ENCODE measurements around the gene PAPOLA.
"Not testable (repeated sequence)": the region's sequence is repeated elsewhere in the genome, so short reads cannot be mapped to it uniquely, and the experiment has no call there.

PAPOLA gene

DNA sequence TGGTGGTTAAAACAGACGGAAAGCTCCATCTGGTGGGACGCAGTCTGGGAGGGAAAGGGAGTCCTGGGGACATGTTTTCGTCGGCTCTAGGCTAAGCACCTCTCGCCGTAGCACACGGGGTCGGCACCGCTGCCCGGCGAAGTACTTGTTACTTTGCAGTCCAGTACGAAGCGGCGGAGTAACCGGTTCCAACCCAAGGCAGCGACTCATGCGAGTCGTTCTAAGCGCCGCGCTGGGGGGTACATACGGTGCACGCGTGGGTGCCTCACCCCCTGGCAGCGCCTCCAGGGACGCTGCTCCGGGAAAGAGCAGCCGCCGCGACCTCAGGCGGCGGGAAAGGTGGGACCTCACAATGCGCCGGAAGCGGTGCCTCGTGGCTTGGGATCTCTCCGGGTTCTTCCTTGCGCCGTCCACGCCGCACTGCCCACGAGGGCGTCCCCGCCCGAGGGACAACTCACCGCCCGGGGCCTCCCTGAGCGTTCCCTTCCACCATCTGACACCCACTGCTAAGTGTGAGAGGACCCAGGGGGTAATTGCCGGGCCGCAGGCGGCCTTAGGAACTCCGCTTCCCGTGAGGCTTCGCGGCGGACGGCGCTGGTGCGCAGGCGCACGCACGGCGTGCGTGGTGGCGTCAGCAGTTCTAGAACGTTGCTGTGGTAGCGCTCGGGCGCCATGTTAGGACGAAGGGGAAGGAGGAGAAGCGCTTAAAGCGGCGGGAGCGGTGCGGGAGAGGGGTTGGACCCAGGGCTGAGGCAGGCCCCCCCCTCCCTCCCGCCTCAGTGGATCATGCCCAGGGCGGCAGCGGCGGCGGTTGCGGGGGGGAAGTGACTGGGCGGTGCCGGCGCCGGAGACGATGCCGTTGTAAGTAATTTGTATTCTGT, at the start of gene PAPOLA:
Gene PAPOLA (plus strand): TSS at position 643 of the 881 bp plus-strand sequence. CDS start 211 bp downstream, at position 854.
- DNase-seq (ENCODE audit: low read depth) = peak; percentile 91

DNA sequence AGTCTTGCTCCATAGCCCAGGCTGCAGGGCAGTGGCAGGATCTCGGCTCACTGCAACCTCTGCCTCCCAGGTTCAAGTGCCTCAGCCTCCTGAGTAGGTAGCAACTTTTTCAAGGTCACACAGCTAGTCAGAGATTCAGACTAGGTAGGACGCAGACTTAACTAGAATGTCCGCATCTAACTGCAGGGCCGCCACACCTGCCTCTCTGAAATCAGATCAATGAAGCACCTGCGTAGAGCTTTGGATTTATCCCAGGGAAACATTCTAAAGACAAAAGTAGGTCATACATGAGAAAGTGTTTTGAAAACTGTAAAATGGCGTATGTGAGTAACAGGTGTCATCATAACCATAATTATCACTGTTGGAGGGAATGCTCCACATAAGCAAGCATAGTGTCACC, 49.5 kb upstream of the PAPOLA start:
- DNase-seq (ENCODE audit: low read depth) = no peak

DNA sequence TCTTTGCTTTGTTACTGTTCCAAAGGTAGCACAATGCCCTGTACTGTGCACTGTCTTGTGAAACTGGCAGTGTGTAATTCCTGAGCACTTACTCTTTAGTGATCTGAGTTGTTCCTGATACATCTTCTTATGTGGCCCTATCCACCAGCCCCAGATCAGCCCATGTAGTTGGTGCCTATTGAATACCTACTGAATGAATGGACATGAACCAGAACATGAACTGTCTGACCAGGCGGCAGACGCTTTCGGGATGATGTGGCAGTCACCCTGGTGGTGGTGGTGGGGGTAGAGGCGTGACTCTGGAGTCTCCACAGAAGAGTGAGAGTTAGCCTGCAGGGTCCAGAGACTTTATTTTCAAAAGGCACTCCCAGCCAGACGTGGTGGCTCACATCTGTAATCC, 46.6 kb upstream of the PAPOLA start:
- no peak for DNase-seq (ENCODE audit: low read depth)

DNA sequence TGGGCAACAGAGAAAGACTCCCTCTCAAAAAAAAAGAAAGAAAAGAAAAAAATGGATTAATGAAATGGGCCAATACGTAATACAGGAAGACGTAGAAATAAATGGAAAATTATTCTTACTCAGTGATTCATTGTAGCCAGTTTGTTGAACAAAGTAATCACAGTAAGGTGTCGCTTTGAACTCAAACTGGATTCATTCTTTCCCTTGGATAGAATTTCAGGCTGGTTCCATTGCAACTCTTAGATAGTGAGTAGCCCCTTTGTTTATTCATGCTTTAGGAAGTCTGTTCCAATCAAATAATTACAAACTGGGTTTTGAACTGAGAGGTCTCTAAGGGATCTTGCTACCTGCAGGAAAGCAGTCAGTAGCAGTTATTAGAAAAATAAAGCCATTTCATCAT, 42.3 kb upstream of the PAPOLA start:
- DNase-seq (ENCODE audit: low read depth) = no peak

DNA sequence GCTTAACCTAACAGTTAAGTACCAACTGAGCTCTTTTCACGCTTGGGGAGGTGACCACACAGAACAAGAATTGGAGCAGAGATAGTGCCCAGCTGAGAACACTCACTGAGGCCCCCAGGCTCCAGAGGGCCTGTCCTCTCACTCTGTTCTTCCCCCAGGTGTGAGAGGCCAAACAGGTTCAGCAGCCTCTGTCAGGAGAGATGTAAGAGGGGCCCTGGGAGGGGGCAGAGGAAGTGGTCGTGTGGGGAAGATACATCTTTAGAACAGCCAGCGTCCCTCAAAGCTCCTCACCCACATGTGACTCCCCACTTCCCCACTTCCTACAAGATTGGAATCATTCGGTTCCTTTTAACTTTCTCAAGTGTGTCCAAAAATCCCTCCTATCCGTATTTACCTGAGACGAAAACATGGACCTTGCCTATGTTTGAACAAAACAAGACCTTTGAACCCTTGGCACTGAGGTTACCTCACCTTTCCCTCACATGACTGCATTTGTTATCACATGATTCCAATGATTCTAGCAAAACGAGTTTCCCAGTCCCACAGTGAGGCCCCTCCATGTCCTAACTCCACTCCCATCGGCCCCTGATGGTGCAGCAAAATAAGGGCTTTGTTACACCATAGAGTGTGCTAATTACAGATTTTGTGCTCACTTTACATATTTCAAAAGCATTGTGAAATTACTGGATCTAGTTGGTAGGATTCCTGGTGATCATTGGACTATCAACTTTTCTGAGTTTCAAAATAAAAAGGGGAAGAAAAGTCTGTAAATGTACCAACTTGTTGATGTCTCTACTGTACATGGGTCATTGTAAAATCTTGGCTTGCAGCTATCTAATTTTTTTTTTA, 40.0 kb upstream of the PAPOLA start:
- no peak for DNase-seq (ENCODE audit: low read depth)

DNA sequence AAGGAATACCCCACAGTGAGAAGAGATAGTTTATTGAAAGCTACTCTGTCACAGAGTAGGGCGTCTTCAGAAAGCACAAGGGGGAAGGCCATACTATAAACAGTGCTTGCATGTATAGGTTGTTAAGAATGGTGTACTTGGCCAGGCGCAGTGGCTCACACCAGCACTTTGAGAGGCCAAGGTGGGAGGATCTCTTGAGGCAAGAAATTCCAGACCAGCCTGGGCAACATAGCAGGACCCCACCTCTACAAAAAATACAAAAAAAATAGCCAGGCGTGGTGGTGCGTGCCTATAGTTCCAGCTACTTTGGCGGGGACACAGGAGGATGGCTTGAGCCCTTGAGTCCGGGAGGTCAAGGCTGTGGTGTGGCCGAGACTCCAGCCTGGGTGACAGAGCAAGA, 38.0 kb upstream of the PAPOLA start:
- DNase-seq (ENCODE audit: low read depth) = no peak

DNA sequence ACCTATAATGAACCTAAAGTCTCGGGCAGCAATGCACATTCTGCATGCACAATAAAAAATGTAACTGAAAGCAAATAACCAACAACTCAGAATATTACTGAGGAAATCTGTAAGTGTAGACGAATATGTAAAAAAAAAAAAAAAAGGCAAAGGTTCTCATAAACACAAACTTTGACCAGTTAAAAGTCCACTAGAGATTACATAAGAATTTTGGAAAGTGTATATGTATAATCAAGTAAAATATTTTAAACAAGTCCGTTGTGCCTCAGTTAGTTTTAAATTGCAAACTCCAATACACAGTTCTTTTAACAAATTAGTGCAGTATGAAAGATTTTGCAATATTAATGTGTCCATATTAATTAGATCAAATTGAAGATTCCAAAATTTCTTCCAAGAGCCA, 35.3 kb upstream of the PAPOLA start:
- no peak for DNase-seq (ENCODE audit: low read depth)

DNA sequence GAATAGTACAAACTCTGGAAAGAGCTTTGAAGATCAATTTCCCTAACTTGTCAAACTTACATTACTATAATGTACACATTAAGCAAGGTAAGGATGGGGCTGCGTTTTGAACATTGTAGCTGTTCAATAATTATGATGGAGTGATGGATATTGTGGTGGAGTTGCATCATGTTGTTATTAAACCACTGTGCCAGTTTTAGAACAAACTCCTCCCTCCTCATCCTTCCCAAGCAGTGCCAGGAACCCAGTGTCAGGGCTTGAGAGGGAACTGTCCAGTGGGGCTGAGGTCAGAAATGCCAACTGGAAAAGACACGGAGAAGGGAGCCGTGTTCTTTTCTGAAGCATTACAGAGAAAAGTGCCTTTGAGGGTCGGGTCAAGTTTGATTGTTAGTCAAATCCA, 31.9 kb upstream of the PAPOLA start:
- DNase-seq (ENCODE audit: low read depth) = no peak

DNA sequence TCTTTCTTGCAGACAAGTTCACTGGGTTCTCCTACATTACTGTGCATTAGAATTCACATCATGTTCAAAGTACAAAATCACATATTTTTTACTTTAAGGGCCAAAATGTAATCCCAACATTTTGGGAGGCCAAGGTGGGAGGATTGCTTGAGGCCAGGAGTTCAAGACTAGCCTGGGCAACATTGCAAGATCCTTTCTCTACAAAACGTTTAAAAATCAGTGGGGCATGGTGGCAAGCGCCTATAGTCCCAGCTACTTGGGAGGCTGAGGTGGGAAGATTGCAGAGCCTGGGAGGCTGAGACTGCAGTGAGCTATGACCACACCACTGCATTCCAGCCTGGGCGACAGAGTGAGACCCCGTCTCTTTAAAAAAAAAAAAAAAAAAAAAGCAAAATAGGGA, 31.2 kb upstream of the PAPOLA start:
- not testable (repeated sequence) for DNase-seq (ENCODE audit: low read depth)

DNA sequence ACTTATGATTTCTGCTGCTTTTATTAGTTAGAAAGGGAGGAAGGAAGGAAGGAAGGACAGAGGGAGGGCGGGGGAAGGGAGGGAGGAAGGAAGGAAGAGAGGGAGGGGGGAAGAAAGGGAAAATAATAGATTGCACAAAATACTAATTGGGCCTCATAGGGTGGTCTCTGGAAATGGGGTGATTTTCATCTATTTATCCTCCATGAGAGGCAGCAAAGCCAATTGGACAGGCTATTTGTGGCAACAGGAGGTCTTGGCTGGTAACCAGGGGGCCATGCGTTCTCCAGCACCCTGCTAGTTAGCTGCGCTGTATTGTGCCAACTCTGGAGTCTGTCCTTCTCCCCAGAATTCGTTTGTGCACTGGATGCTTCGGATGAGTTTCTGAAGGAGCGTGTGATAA, 24.1 kb upstream of the PAPOLA start:
- DNase-seq (ENCODE audit: low read depth) = no peak

DNA sequence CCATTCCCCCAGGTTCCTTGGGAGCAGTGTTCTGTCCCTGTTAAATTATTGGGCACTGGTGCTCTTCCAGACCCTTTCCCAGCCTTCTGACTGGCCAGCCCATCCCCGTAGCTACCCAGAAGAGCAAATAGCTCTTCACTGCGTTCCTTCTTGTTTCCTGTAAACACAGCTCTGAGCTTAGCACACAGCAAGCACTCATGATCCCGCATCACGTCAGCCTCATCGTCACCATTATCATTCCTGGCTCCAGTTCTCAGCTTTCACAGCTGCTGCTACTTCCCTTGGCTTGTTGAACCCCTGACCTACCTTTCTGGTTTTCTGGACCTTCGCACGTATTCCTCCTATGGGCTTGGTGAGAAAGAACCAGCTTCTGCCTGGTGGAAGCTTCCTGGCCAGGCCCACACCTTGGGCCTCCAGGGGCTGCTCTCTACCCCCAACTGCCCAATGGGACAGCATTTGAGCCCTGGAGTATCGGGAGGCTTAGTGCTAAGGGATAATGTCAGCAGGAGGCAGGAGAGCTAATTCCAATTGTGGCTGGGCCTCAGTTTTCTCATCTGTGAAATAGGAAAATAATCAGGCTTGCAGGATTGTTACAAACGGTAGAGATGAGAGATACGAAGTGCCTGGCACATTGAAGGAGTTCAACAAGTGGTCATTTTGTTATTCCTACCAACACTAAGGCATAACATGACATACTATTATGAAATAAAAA, 22.6 kb upstream of the PAPOLA start:
- DNase-seq (ENCODE audit: low read depth) = no peak

DNA sequence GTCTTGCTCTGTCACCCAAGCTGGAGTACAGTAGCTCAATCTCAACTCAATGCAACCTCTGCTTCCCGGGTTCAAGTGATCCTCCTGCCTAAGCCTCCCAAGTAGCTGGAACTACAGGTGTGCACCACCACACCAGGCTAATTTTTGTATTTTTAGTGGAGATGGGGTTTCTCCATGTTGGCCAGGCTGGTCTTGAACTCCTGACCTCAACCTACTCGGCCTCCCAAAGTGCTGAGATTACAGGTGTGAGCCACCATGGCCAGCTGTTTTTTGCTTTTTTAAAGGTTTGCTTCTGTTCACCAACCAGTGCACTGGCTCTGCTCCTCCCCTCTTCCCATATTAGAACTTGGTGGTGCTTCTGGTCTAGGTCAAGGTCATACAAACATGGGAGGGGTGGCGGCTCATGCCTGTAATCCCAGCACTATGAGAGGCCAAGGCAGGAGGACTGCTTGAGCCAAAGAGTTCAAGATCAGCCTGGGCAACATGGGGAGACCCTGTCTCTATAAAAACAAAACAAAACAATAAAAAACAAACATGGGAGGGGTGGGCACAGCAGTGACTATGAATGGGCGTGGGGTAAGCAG, 20.4 kb upstream of the PAPOLA start:
- no peak for DNase-seq (ENCODE audit: low read depth)

DNA sequence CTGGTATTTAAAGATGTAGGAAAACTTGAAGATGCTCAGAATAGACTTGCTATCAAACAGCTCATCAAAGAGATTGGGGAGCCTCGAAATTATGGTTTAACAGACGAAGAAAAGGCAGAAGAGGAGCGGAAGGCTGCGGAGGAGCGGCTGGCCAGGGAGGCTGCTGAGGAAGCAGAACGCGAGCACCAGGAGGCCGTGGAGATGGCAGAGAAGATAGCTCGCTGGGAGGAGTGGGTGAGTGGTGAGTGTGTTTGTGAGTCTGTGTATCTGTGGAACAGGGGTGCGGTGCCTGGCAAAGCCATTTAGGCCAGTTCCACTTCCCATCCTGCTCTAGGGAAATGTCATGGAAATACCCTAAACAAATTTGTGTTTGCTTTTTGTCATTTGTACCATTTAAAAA, 19.2 kb upstream of the PAPOLA start:
- no peak for DNase-seq (ENCODE audit: low read depth)

DNA sequence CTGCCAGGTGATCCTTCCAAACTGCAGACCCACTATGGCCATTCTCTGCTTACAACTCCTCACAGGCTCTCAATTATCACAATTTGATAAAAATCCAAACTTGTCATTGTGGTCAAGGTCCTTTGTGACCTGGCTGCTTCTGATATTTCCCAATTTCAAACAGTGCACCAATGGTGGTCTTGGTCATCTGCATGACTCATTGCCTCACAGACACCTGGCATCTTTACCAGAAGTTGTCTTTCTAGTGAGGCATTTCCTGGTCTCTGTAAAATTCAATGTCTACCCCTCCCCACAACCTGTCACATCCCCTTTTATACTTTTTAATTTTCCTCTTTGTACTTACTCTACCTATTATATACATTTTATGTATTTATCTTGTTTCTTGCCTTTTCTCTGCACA, 17.8 kb upstream of the PAPOLA start:
- no peak for DNase-seq (ENCODE audit: low read depth)

DNA sequence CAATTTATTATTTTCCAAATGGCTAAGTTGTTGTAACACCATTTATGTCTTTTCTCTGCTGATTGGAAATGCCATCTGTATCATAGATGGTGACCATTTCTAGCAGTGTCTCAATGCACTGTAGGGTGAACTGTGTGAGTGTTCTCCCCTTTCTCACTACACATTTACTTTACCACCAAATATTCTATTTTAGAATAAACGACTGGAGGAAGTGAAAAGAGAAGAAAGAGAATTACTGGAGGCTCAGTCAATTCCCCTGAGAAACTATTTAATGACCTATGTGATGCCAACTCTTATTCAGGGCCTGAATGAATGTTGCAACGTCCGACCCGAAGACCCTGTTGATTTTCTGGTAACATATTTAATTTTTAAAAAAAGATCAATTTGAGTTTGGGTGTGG, 15.5 kb upstream of the PAPOLA start:
- no peak for DNase-seq (ENCODE audit: low read depth)

DNA sequence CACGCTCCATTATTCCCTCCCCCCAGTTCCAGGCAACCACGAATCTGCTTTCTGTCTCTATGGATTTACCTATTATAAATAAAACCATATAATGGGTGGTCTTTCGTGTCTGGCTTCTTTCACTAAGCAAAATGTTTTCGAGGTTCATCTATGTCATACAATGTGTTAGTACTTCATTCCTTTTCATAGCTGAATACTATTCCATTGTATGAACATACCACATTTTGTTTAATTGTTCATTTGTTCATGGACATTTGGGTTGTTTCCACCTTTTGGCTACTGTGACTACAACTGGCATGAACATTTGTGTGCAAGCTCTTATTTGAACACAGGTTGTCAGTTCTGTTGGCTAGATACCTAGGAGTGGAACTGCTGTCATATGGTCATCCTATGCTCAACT, 12.9 kb upstream of the PAPOLA start:
- no peak for DNase-seq (ENCODE audit: low read depth)

DNA sequence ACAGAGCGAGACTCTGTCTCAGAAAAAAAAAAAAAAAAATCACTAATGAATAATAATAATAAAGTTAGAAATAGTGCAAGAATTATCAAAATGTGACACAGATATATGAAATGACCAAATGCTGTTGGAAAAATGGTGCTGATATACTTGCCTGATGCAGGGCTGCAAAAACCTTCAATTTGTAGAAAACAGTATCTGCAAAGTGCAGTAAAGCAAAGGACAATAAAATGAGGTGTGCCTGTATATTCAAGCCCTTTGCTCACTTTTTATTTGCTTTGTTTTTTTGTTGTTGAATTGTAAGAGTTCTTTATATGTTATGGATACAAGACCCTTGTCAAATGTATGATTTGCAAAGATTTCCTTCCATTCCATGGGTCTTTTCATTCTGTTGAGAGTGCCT, 9.0 kb upstream of the PAPOLA start:
- DNase-seq (ENCODE audit: low read depth) = no peak

DNA sequence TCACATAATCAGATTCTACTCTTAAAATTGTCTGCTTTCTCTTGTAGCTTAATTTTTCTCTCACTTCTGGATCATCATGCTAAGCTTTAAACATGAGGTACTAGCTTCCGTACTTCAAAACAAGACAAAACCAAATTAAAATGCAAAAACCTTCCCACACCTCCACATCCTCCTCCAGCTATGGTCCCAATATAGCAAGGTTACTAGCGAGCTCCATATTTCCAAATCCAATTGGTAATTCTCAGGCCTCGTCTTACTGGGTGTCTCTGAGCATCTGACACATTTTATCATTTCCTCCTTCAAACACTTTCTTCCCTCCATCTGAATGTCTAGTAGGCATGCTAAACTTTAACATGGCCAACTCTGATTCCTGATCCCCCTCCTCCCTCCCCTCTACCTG, 7.9 kb upstream of the PAPOLA start:
- DNase-seq (ENCODE audit: low read depth) = no peak

DNA sequence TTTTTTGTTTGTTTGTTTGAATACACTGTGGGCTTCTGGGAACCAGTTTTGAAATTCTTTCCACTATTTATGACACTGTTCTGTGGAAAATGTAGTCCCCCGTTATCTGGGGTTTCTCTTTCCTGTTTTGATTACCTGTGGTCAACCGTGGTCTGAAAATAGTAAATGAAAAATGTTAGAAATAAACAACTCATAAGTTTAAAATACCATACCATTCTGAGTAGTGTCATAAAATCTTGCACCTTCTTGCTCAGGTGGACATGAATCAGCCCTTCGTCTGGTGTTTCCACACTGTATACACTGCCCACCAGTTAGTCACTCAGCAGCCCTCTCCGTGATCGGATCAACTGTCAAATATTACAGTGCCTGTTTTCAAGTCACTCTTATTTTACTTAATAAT, 5.1 kb upstream of the PAPOLA start:
- DNase-seq (ENCODE audit: low read depth) = no peak

DNA sequence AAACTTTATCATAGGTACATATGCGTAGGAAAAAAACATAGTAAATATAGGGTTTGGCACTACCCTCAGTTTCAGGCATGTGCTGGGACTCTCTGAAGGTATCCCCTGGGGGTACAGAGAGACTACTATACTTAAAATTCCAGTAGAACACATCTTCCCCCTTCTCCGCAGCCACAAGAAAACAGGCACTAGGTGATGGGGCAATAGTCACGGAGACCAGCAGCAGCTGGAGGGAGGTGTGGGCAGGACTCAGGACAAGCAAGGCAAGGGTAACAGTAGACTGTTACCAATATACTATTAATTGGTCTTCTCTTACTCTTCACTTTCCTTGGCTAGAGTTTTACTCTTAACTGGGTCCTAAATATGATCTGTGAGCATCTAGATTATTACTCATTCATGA, 4.6 kb upstream of the PAPOLA start:
- DNase-seq (ENCODE audit: low read depth) = no peak

DNA sequence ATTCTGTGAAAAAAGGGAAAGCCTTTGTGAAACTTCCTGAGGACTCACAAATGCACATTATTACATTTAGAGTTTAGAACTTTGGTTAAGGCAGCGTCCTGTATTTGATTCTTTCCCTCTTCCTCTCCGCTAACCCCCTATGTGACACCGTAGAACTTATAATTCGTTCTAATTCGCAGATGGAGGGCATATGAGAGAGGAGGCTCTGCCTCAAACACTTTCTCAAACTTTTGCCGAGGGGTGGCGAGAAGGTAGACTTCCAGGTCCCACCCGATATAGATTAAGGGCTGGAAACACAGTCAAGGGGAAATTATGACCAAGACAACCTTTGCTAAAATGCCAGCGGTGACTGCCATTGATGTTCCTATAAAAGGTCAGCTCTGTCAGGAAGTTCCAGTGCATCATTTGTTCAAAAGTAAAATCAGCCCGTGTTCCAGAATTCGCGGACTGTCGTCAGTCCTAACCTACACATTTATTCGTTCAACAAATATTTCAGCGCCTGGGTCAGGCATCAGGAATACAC, 904 bp upstream of the PAPOLA start:
- no peak for DNase-seq (ENCODE audit: low read depth)
